Measurements from ENCODE around the gene RBFA.
A peak's percentile ranks its signal among the peaks of the same experiment; 100 is the strongest.

RBFA gene

GRCh38 chr18:80029690-80030089, 4.5 kb upstream of the RBFA start:
- no peak for TF ChIP-seq CTCF (IDR thresholded peaks at IDR 0.05; ENCODE audit: insufficient read depth, low read depth, low read length, missing control alignments)

GRCh38 chr18:80033181-80034067, 810 bp upstream of the RBFA start:
- H3K4me3 ChIP-seq (ENCODE audit: low read length), result peak overlapping the region; percentile 73
- TF ChIP-seq CTCF (IDR thresholded peaks at IDR 0.05; ENCODE audit: insufficient read depth, low read depth, low read length, missing control alignments), result no peak
- peak; percentile 30 for DNase-seq (ENCODE audit: low read depth)

More at GRCh38 chr18:80029690-80030089, 4.5 kb upstream of the RBFA start:
- no peak for DNase-seq (ENCODE audit: low read depth)
- no peak overlapping the region for H3K4me3 ChIP-seq (ENCODE audit: low read length)

DNA sequence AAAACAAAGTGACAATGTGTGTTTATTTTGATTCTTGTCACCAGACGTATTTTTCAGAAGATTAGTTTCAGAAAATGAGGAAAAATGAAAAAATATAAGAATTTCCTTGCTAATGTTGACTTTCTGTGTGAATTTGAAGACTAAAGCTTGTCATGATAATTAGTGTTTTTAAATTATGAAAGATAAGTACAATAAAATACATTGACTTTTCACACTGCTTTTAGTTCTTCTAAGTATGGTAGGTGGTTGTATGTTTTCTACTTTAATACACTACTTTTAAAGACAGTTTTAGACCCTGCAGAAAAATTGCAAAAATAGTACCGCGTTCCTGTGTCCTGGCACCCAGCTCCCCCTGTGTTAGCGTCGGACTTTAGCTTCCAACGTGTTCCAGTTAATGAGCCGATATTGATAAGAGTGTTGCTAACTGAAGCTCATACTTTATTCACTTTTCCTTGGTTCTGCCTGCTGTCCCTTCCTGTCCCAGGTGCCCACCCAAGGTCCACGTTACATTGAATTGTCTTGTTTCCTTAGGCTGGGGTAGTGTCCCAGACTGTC, 695 bp downstream of the RBFA start:
- no peak for DNase-seq (ENCODE audit: low read depth)
- no peak for TF ChIP-seq CTCF (IDR thresholded peaks at IDR 0.05; ENCODE audit: insufficient read depth, low read depth, low read length, missing control alignments)
- H3K4me3 ChIP-seq (ENCODE audit: low read length), result peak overlapping the region; percentile 88

DNA sequence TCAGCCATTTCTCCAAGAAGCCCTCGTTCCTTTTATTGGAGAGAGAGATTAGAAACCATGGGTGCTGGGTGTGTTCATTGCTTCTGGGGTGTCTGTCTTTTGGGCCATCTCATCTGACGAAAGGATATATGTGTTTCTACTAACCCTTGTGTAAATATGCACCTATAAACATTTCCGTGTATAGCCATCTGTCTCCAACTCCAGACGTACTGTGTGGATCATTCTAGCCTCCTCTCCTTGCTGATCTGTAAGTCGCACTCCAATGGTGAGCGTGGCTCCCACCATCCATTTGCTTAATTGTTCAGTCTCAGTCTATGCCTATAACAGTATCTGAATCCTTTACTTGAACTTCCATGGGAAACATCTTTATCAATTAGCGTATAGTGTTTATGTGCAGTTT, 1.8 kb downstream of the RBFA start:
- DNase-seq (ENCODE audit: low read depth), result no peak
- no peak for TF ChIP-seq CTCF (IDR thresholded peaks at IDR 0.05; ENCODE audit: insufficient read depth, low read depth, low read length, missing control alignments)
- no peak overlapping the region for H3K4me3 ChIP-seq (ENCODE audit: low read length)

GRCh38 chr18:80037300-80037699, 3.1 kb downstream of the RBFA start:
- TF ChIP-seq CTCF (IDR thresholded peaks at IDR 0.05; ENCODE audit: insufficient read depth, low read depth, low read length, missing control alignments), result no peak
- DNase-seq (ENCODE audit: low read depth), result no peak
- H3K4me3 ChIP-seq (ENCODE audit: low read length), result no peak overlapping the region

DNA sequence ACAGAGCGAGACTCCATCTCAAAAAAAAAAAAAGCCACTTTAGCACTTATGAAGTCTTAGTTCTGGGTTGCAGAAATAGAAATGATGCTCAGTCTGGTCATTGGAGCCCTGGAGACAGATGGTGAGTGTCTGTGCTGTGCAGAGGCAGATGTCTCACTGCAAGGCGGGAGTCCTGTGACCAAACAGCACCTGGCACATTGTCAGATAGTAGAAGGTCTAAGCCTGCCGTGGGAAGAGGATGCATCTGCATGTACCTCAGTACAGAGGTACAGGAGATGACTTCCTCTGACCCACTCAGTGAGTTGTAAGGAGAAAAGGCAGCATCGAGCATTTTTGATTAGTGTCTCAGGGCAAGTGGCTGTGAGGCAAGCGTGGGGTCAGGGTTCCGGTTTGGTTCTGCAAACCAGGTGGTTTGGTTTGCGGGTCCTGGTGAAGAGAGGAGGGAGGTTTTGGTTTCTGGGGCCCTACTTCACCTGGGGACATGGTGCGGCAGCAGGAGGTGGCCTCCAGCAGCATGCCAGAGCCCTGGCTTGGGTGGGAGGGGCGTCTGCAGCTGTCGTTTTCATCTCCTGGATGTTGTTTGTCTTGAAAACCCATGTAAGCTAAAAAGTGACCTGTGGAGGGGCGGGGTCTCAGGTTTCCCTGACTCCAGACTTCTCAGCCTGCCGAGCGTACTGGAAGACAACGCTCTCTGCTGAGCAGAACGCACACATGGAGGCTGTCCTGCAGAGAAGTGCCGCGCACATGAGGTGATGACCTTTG, 3.8 kb downstream of the RBFA start:
- TF ChIP-seq CTCF (IDR thresholded peaks at IDR 0.05; ENCODE audit: insufficient read depth, low read depth, low read length, missing control alignments), result no peak
- no peak for DNase-seq (ENCODE audit: low read depth)
- no peak overlapping the region for H3K4me3 ChIP-seq (ENCODE audit: low read length)

Data from epithelial cell of esophagus (primary cell).